GM12865 (cell line): ENCODE measurements around the gene CCN2.

Experiments
- DNase-seq: peaks from one replicate; pipeline ENCODE4 v3.0.0; 2010; ENCODE audit warnings: low read depth
- H3K4me3 ChIP-seq: 2 replicates; pipeline ENCODE4 v1.5.1; 2011; ENCODE audit warnings: mild to moderate bottlenecking, low read depth, low read length, control low read depth
- CTCF ChIP-seq: IDR thresholded peaks from 2 replicates; pipeline ENCODE4 v1.5.1; 2011; ENCODE audit warnings: low read length, control low read depth, low read depth, inconsistent platforms; ENCODE audit not compliant: insufficient read depth; ENCODE audit errors: missing control alignments

The CCN2 gene

GRCh38 chr6:131950767-131951575 is at the start of gene CCN2:
Gene CCN2, minus strand, starts transcription at chr6:131951372. Its CDS starts 200 bp downstream, at chr6:131951172.
- DNase-seq: no peak

DNA sequence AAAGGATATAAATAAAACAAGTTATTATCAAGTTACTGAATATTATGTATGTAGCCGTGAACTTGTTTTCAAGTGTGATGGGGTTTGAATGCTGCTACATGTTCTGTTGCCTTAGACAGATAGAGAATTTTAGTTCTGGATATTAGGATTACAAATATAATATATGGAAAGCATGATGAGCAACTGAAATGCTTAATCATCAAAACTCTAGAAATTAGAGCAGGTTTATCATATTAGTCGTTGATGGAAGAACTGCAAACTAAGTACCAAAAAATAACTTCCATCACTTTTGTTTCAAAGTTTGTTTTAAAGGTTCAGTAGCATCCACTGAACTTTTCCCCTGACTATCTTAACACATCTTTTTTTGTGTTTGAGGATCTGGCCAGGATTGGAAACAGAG is 49.1 kb upstream of the CCN2 start:
- no peak for DNase-seq
- TF ChIP-seq CTCF: no peak
- no peak overlapping the region for H3K4me3 ChIP-seq

More at GRCh38 chr6:131950767-131951575, at the start of gene CCN2:
- H3K4me3 ChIP-seq: no peak within 1 kb of the TSS
- no peak for TF ChIP-seq CTCF

DNA sequence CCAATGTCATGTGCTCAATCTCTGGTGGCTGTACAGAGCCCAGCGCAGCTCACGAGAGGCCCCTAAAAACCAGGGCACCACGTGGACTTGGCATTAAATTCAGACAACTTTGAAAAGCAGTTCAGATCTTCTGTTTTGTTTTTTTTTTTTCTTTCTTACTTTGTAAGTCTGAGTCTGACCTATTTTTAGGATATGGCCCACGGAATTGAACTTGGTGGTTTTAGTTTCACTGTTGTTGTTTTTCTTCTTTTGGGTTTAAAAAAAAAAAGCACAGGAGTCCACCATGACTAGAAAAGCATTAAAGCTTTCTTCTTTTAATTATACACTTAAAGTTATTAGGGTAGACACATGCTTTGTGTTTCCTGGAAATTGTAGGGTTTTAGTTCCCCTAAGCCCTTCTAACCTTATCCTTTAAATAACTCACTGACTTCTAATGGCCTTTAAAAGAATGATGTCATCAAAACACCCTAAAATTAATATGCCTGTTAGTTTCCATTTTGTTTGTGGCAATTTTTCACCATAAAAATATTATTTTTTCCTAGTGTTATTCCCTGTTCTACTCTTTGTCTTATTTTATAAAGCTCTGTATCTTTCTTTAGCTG is 48.5 kb upstream of the CCN2 start:
- no peak for TF ChIP-seq CTCF
- peak; percentile 55 for DNase-seq
- H3K4me3 ChIP-seq: no peak overlapping the region

DNA sequence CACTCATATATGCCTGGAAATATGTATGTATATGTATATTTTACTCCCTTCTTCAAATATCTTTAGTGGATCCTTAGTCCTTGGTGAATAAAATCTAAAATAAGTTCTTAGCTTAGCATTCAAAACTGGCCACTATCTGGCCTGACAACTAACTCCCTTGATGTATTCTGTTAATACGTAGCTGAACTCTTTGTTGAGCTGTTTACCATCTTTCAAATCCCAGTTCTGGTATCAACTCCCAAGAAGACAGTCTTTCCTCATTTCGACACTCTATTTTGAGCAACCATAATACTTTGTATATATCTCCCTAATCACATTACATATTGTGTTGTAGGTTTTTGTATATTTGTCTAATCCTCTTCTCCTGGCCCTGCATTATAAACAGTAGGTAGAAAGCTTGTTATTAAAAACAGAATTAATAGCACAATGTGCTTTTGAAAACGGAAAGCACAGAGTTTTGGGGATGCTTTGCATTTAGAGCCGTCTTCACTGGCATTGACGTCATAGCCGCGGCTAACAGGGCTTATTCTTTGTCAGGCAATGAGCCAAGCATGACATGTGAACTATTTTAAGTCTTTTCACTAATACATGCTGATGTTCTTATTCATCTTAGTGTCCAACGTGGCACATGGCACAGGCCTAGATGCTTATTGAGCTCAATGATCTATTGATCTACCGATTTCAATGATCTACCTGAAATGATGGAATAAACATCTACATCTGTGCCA is 47.2 kb upstream of the CCN2 start:
- DNase-seq: no peak
- no peak overlapping the region for H3K4me3 ChIP-seq
- no peak for TF ChIP-seq CTCF

DNA sequence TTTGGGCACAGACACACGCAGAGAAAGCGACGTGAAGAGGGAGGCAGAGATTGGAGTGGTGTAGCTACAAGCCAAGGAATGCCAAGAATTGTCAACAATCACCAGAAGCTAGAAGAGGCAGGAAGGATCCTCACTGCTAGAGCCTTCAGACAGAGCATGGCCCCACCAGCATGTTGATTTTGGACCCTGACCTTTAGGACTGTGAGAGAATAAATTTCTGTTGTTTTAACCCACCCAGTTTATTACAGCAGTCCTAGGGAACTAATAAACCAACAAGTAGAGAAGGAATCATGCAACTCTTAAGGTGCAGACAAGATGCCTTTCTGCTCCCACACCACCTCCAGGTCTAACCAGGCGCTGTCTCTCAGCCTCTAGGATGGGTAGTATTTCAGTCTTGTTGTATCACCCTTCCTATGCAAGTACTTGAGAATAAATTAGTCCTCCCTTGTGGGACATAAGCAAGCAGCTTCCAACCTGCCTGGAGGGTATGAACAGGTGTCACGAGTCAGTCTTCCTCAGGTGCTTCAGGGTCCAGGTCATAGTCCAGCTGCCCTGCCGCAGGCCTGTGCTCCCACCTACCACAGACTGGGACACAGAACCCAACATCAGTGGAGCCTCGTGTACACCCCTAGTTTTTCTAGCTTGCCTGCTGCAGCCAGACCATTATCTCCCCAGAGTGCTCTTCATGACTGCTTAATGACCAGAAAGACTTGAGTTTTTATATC is 46.4 kb upstream of the CCN2 start:
- DNase-seq: no peak

More for the DNA sequence above, 46.4 kb upstream of the CCN2 start:
- H3K4me3 ChIP-seq: no peak overlapping the region
- no peak for TF ChIP-seq CTCF
